Measurements from ENCODE around the gene KCNK7.
"Not testable (repeated sequence)": the region's sequence is repeated elsewhere in the genome, so short reads cannot be mapped to it uniquely, and the experiment has no call there.

KCNK7 gene

DNA sequence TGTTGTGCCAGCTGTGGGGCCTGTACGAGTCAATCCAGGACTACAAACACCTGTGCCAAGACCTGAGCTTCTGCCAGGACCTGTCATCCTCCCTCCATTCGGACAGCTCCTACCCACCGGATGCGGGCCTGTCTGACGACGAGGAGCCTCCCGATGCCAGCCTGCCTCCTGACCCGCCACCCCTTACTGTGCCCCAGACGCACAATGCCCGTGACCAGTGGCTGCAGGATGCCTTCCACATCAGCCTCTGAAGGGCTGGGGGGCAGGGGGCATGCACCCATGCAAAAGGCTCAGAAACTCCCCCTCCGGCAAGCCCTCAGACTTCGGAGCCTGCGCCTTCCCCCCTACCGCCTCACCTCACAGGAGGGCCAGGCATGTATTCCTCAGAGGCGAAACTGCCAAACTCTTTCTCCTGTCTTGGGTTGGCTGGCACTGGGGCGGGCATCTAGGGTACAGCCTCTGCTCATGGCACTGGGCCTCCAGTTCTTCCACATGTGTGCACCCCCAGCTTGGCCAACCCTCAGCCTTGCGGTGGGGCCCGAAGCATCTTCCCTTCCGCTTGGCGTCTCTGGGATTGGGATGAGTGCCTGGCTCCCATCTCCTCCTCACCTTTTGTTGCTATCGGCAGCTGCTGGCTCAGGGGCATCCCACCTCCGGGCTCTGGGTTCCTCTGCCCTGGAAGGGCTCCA, 22.1 kb downstream of the KCNK7 start:
- no peak for DNase-seq (ENCODE audit: low read depth in 2 of 2)

GRCh38 chr11:65572356-65573051, 23.1 kb downstream of the KCNK7 start, which contains the start of gene FAM89B:
Gene FAM89B (plus strand): TSS chr11:65572538. CDS start chr11:65572670, 132 bp downstream.
- peak; percentile 75 to 77 for DNase-seq (ENCODE audit: low read depth in 2 of 2)

DNA sequence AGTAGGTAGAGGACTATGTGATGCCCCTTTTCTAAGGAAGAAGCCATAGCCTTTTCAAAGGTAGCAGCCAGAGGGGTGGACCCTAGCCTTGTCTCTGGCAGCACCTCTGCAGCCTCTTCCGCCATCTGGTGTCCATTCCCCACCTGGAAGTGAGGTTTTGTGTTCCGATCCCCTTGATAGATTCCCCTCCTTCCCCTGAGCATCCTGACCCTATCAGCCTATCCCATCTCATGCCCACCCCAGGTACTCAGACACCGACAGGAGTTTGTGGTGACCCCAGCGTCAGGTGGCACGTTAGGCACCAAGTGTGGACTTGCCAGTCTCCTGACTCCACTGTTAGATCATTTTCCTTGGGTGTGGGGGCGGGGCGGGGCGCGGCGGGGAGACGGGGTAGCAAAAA, 23.7 kb downstream of the KCNK7 start:
- no peak for DNase-seq (ENCODE audit: low read depth in 2 of 2)

DNA sequence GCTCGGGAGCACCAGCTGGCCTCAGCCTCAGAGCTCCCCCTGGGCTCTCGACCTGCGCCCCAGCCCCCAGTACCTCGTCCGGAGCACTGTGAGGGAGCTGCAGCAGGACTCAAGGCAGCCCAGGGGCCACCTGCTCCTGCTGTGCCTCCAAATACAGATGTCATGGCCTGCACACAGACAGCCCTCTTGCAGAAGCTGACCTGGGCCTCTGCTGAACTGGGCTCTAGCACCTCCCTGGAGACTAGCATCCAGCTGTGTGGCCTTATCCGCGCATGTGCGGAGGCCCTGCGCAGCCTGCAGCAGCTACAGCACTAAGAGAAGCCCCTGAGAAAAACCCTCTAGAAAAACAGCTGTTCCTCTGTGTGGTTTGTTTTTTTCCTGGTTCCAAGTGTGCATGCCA, 24.2 kb downstream of the KCNK7 start:
- no peak for DNase-seq (ENCODE audit: low read depth in 2 of 2)

DNA sequence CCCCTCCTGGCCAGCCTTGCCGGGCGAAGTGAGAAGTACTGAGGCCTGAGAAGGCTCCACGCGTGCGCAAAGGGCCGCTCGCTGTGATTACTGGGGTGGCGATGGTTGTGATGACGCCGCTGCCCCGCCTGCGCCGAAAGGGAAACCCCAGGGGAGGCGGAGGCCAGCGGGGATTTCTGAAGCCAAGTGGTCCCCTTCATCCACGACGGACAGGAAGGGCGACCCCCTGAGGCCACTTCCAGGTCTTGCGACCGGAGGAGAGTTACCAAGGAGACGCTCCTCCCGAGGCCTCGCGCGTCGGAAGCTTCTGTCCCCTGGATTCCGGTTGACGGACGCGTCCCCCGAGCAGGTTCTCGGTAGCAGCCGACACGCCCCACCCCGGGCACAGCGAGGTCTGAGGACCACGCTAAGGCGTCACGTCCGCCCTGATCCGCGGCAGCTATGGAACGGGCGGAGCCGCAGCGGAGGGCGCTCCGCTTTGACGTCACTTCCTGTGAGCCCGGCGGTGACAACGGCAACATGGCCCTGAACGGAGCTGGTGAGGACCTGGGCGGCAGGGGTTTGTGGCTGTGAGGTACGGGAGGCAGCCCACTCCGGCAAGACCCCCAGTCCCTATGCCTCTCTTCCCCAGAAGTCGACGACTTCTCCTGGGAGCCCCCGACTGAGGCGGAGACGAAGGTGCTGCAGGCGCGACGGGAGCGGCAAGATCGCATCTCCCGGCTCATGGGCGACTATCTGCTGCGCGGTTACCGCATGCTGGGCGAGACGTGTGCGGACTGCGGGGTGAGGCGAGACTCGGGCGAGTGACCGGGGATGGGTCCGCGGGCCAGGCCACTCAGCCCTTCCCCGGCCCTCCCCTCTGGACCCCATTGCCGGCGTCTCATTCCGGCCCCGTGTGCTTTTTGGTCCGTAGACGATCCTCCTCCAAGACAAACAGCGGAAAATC, 25.4 kb downstream of the KCNK7 start, which contains the start of gene ZNRD2:
Gene ZNRD2 (plus strand): TSS at position 505 of the 946 bp plus-strand sequence. CDS start 15 bp downstream, at position 520.
- DNase-seq (ENCODE audit: low read depth in 2 of 2) = peak; percentile 94 to 98

DNA sequence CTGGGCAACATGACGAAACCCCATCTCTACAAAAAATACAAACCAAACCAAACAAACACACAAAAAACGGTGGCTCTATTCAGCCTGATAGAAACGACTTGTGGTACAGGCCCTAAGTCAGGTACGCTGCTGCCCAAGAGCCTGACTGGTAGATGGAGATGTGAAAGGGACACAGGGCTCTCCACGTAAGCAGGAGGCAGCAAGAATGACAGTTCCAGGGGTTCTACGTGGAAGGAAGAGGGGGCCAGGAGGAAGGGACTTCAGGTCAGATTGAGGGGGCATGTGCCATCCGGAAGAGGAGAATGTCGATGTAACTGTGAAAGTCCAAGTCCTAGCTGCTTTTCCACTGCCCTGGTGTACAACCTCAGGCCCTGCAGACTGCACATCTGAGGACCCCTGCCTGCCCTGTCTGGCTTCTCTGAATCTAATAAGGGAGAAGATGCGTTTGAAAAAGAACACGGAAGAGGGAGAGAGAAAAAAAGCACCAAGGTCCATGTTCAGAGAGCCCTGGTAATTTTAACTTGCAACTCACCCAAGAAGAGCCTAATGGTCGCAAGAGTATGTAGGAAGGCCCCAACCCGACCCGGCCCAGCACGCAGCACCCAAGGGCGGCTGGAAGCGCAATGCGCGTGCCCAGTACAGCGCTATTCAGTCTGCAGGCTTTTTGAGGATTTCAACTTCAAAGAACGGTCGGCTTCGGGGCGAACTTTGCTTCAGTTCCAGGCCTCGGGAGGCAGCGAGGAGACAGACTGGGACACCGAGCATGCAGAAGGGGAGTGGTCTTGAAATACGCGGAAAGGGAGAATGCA, 26.2 kb downstream of the KCNK7 start:
- no peak for DNase-seq (ENCODE audit: low read depth in 2 of 2)

- no peak for DNase-seq (ENCODE audit: low read depth in 2 of 2)
These were observed 29.8 kb downstream of the KCNK7 start for GRCh38 chr11:65565624-65566453.

GRCh38 chr11:65564879-65565559, 30.6 kb downstream of the KCNK7 start:
- DNase-seq (ENCODE audit: low read depth in 2 of 2) = not testable (repeated sequence)

DNA sequence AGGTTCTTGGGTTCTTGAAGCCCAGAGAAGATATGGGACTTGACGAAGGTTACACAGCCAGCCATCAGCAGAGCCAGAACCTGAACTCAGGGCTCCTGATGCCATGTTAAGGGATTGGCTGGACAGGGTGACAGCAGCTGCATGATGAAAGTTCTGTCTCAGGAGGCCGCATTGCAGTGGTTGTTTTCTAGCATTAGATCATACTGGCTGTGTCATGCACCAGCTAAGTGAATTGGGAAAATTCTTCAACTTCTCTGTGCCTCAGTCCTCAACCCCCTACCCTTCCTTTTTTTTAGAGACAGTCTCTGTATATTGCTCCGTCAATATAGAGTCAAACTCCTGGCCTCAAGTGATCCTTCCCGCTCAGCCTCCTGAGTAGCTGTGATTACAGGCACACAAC, 32.0 kb downstream of the KCNK7 start:
- DNase-seq (ENCODE audit: low read depth in 2 of 2) = no peak

DNA sequence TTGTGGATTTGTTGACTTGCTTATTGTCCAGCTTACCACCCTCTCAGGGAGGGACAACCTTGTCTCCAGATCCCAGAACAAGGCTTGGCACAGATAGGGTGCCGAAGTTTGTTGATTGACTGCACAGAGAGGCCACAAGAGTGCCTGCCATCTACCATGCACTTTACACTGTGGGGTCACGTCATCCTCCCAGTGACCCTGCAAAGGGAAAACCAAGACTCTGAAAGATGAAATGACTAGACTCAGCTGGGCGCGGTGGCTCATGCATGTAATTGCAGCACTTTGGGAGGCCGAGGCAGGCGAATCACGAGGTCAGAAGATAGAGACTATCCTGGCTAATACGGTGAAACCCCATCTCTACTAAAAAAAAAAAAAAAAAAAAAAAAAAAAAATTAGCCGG, 32.8 kb downstream of the KCNK7 start:
- DNase-seq (ENCODE audit: low read depth in 2 of 2) = no peak

- no peak for DNase-seq (ENCODE audit: low read depth in 2 of 2)
These were observed 33.6 kb downstream of the KCNK7 start for GRCh38 chr11:65562020-65562419.

DNA sequence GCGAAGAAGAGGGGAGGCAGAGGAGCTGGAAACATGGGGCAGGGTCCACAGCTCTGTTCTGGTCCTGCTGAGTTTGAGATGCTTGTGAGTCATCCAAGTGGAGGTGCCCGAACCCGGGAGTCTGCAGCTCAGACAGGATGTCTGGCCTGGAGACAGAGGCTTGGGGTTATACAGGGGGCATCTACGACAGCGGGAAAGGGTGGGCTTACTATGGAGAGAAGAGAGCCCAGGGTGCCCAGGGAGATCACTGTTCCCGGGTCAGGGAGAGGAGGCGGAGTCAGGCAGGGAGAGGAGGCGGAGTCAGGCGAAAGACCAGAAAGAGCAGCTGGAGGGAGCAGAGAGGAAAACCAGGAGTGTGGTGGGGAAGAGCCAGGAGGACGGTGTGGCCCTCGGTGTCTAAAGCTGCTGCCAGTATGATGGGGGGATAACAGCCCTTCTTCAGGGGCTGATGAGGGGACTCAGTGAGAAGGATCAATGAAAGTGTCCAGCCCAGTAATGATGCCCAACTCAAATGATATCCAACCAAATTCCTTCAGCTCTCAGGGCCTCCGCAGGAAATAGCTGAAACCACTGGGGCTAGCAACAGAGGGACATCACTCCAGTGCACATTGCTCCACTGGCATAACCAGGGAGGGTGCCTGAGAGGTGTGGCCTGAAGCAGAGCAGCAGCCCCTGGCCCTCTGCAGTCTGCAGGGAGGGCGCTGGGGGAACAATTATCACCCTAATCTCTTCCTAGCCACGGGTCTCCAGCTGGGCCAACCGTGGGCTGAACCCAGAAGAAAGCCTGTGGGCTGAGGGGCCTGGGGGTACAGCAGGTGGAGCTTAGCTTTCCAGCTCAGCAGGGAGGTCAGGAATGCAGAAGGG, 34.8 kb downstream of the KCNK7 start:
- DNase-seq (ENCODE audit: low read depth in 2 of 2) = no peak

DNA sequence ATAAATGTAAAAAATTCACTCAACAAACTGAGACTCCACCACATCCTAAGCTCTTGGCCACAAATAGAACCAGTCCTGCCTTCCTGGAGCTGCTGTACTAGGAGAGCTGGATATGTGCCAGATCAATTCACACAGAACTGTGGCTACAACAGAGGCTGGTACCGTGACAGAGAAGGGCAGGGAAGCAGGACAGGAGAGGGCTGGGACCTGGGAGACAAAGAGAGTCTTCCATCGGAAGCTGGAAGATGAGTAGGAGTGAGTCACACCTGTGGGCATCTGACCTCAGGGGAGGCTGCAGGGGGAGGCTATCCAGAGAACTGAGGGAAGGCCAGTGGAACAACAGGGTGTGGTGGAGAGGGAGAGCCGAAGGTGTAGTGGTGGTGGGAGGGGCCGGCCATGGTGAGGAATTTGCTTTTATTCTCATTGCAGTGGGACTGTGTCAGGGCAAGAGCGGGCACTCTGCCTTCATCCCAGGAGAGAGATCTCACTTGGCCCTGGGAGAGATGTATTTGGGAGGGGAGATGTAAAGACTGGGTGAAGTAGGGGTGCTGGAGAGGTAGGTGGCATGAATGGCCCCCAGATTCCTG, 35.6 kb downstream of the KCNK7 start:
- no peak for DNase-seq (ENCODE audit: low read depth in 2 of 2)

DNA sequence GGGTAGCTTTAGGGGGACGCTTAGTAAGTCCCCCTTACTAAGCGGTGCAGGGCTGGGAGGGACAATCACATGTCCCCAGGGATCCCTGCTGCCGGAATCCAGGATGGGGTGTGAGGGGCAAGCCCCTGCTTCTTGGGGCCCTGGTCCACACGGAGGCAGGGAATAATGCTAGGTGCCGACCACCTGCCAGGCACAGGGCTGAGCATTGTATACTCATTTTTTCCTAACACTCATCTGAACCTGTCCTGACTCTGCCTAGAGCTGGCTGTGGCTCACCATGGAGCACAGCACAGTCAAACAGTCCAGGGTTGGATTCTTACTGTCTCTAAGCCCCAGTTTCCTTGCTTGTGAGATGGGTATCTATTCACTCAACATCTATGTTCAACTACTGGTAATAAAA, 36.1 kb downstream of the KCNK7 start:
- DNase-seq (ENCODE audit: low read depth in 2 of 2) = no peak

DNA sequence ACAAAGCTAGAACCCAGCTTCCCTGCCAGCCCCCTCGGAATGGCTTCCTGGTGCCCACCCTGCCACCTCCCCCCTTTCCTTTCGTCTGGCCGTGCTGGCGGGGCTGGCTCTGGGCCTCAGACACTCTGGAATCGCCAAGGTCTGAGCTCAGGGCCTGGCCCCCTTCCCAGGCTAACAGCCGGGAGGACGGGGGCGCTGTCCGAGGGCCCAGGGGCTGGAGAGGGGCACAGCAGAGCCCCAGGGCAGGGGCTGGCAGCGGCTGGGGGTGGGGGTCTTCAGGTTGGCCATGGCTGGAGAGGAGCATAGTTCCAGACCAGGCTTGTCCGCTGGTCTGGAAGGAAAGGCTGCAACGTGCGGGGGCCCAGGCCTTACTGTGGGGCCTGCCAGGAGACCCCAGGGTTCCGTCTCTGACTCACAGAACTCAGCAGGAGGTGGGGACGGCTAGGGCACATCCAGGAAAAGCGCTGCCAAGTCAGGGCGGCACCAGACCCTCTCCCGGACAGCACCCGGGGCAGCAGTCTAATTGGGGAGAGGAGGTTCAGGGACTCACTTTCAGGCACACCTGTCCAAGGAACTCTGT, 36.6 kb downstream of the KCNK7 start:
- no peak for DNase-seq (ENCODE audit: low read depth in 2 of 2)

GRCh38 chr11:65558002-65558929, 37.3 kb downstream of the KCNK7 start, which contains the start of gene LTBP3:
Gene LTBP3 (minus strand): TSS chr11:65558359. CDS start chr11:65557959, 400 bp downstream.
- no peak for DNase-seq (ENCODE audit: low read depth in 2 of 2)

Data from activated CD8-positive, alpha-beta memory T cell treated with anti-CD3 and anti-CD28 coated beads for 4 hours (primary cell).